Limb (tissue), 2 donors: Measurements from ENCODE around the gene IGF1R.
"Not testable (repeated sequence)": the region's sequence is repeated elsewhere in the genome, so short reads cannot be mapped to it uniquely, and the experiment has no call there.

Experiments used
- DNase-seq, 2 donors: peaks; one replicate each; pipeline ENCODE4 v3.0.0-alpha.2; 2016; ENCODE audit errors: extremely low spot score in 2 of 2

The IGF1R gene

GRCh38 chr15:98956796-98957553, 308.6 kb downstream of the IGF1R start:
- DNase-seq = no peak

- DNase-seq = no peak
Measured at GRCh38 chr15:98957655-98958054, 309.3 kb downstream of the IGF1R start.

GRCh38 chr15:98958076-98958475, 309.7 kb downstream of the IGF1R start:
- DNase-seq = no peak

GRCh38 chr15:98958918-98959639, 310.7 kb downstream of the IGF1R start:
- no peak for DNase-seq

GRCh38 chr15:98959640-98960007, 311.3 kb downstream of the IGF1R start:
- DNase-seq = no peak

- no peak for DNase-seq
Measured at GRCh38 chr15:98960555-98961050, 312.3 kb downstream of the IGF1R start.

GRCh38 chr15:98963444-98963843, 315.1 kb downstream of the IGF1R start:
- DNase-seq = no peak

GRCh38 chr15:98964466-98965133, 316.3 kb downstream of the IGF1R start:
- DNase-seq = no peak

GRCh38 chr15:98965134-98965491, 316.8 kb downstream of the IGF1R start:
- not testable (repeated sequence) for DNase-seq

- no peak for DNase-seq
Measured at GRCh38 chr15:98965597-98965996, 317.3 kb downstream of the IGF1R start.

- peak in 1 of 2 donors; percentile 27 for DNase-seq
Measured at GRCh38 chr15:98966091-98966787, 317.9 kb downstream of the IGF1R start.

- DNase-seq = peak in 1 of 2 donors; percentile 4
Measured at GRCh38 chr15:98967096-98967495, 318.8 kb downstream of the IGF1R start.

GRCh38 chr15:98967916-98968315, 319.6 kb downstream of the IGF1R start:
- DNase-seq = peak in 1 of 2 donors; percentile 6

- peak in 1 of 2 donors; percentile 11 for DNase-seq
Measured at GRCh38 chr15:98968576-98968975, 320.2 kb downstream of the IGF1R start.

GRCh38 chr15:98969126-98969735, 320.9 kb downstream of the IGF1R start:
- no peak for DNase-seq

- no peak for DNase-seq
Measured at GRCh38 chr15:98970799-98971198, 322.5 kb downstream of the IGF1R start.

GRCh38 chr15:98976500-98976899, 328.2 kb downstream of the IGF1R start:
- no peak for DNase-seq

- no peak for DNase-seq
Measured at GRCh38 chr15:98977441-98977840, 329.1 kb downstream of the IGF1R start.

GRCh38 chr15:98978153-98978552, 329.8 kb downstream of the IGF1R start:
- DNase-seq = no peak

GRCh38 chr15:98980899-98981228, 332.5 kb downstream of the IGF1R start:
- DNase-seq = no peak
